GM12878 (cell line): ENCODE results near the gene SHQ1. TPM values are rescaled to one million over a fixed set of nuclear protein-coding genes. Genes with fewer than 3 reads are reported as not detected.

ENCODE experiments used
- ATAC-seq: fragments of 200-7000 bp; cut with Tn5 transposase; 3 replicates; pipeline ENCODE4 v1.9.1; 2020; ENCODE audit warnings: mild to moderate bottlenecking, moderate library complexity
- BruUV-seq: library from RNA; stranded (reverse); fragments of 400-500 nt; replicated peaks from 2 replicates; lab custom pipeline; 2021; lab: Mats Ljungman, UMichigan
- CTCF ChIA-PET: fragments of 300-600 bp; sonication (Branson Sonifier 250); formaldehyde crosslinking; extraction: SDS; loops from one replicate; lab custom pipeline; 2021; ENCODE audit warnings: inconsistent platforms; lab: Yijun Ruan, JAX
- POLR2A ChIA-PET: fragments of 350-600 bp; formaldehyde crosslinking; extraction: SDS; loops from one replicate; lab custom pipeline; 2021; ENCODE audit warnings: inconsistent platforms; lab: Charles Lee
- RAD21 ChIA-PET: fragments of 300-600 bp; sonication (Branson Sonifier 250); formaldehyde crosslinking; loops from one replicate; lab custom pipeline; 2023; ENCODE audit warnings: antibody characterized with exemption; ENCODE audit not compliant: unreplicated experiment; lab: Charles Lee
- SMC1A ChIA-PET: fragments of 300-600 bp; sonication (Branson Sonifier 250); formaldehyde crosslinking; loops from one replicate; lab custom pipeline; 2023; ENCODE audit not compliant: unreplicated experiment, uncharacterized antibody; lab: Charles Lee
- DNase-seq: peaks from one replicate; pipeline ENCODE4 v3.0.0-alpha.2; 2011; ENCODE audit warnings: low read depth, low spot score
- FAIRE-seq: peaks from 3 replicates; lab custom pipeline; 2011; peaks lifted over from hg19 to GRCh38; lab: Jason Lieb, UNC
- H2AFZ ChIP-seq: 2 replicates; pipeline ENCODE4 v1.6.0; 2011; ENCODE audit warnings: low read depth, low read length, control low read depth; ENCODE audit not compliant: control insufficient read depth
- H3K27ac ChIP-seq: 2 replicates; pipeline ENCODE4 v1.5.1; 2011; ENCODE audit warnings: control low read depth; ENCODE audit not compliant: control insufficient read depth, insufficient read depth
- H3K27me3 ChIP-seq, 2 experiments: replicated peaks in 1 of 2; 2 replicates each; pipeline versions ENCODE4 v1.6.0 to v1.6.1; 2011; ENCODE audit warnings: low read length in 1 of 2; ENCODE audit not compliant: control insufficient read depth in 2 of 2, insufficient read depth in 2 of 2
- H3K36me3 ChIP-seq, 2 experiments: 2 replicates each; pipeline ENCODE4 v1.5.1; 2011; ENCODE audit warnings: low read length in 1 of 2; ENCODE audit not compliant: control insufficient read depth in 2 of 2, insufficient read depth in 2 of 2
- H3K4me1 ChIP-seq: 2 replicates; pipeline ENCODE4 v1.6.1; 2011; ENCODE audit warnings: mild to moderate bottlenecking, low read length, moderate library complexity, mixed read lengths; ENCODE audit not compliant: control insufficient read depth, insufficient read depth
- H3K4me2 ChIP-seq: 2 replicates; pipeline ENCODE4 v1.6.0; 2011; ENCODE audit warnings: control low read depth; ENCODE audit not compliant: control insufficient read depth, insufficient read depth
- H3K4me3 ChIP-seq: fragments of 200-600 bp; sonication (generic); 2 replicates; pipeline ENCODE4 v1.5.1; 2016
- H3K79me2 ChIP-seq: 2 replicates; pipeline ENCODE4 v1.6.0; 2011; ENCODE audit warnings: low read length; ENCODE audit not compliant: control insufficient read depth, insufficient read depth
- H3K9ac ChIP-seq: 2 replicates; pipeline ENCODE4 v1.8.0; 2011; ENCODE audit warnings: low read length, control low read depth, mixed read lengths; ENCODE audit not compliant: control insufficient read depth, insufficient read depth
- H3K9me3 ChIP-seq: replicated peaks from 3 replicates; pipeline ENCODE4 v1.5.1; 2011; ENCODE audit warnings: mild to moderate bottlenecking, low read length; ENCODE audit not compliant: control insufficient read depth, insufficient read depth
- H4K20me1 ChIP-seq: 2 replicates; pipeline ENCODE4 v1.6.0; 2011; ENCODE audit not compliant: control insufficient read depth, insufficient read depth
- BCL3 ChIP-seq: IDR thresholded peaks from 2 replicates; pipeline ENCODE4 v1.6.1; 2011; ENCODE audit warnings: borderline replicate concordance, low read depth, mild to moderate bottlenecking, moderate library complexity, low read length; ENCODE audit not compliant: insufficient read depth, poor library complexity, severe bottlenecking
- IRF4 ChIP-seq: IDR thresholded peaks from 2 replicates; pipeline ENCODE4 v1.6.1; 2011; ENCODE audit warnings: low read depth, low read length
- NFYA ChIP-seq: IDR thresholded peaks from 2 replicates; pipeline ENCODE4 v1.6.1; 2011; ENCODE audit warnings: low read depth, mild to moderate bottlenecking, low read length, improper control_type of control experiment, borderline replicate concordance
- RBBP5 ChIP-seq: fragments of 200-600 bp; sonication (generic); conservative IDR thresholded peaks from 2 replicates; pipeline ENCODE4 v1.6.1; 2016
- YBX1 ChIP-seq: fragments of 450-650 bp; IDR thresholded peaks from 2 replicates; pipeline ENCODE4 v1.6.1; 2016; ENCODE audit warnings: antibody characterized with exemption
- ZNF384 ChIP-seq: IDR thresholded peaks from 2 replicates; pipeline ENCODE4 v1.6.1; 2012; ENCODE audit warnings: low read depth, mild to moderate bottlenecking, low read length, improper control_type of control experiment, borderline replicate concordance
- WGBS: methylation state at CpG from one replicate; pipeline ENCODE4 v1.1.6; 2016; ENCODE audit warnings: low lambda C conversion rate; ENCODE audit not compliant: insufficient replicate concordance, insufficient coverage; ENCODE audit errors: missing lambda C conversion rate; 5-methylcytosine and 5-hydroxymethylcytosine counted together
- in situ Hi-C: fragments of 300-500 bp; cut with MboI; formaldehyde crosslinking; loops from 9 replicates; pipeline ENCODE4 v1.14.3; 2018; ENCODE audit warnings: mixed read lengths
- intact Hi-C: fragments of 100-400 bp; cut with micrococcal nuclease; formaldehyde crosslinking; loops from one replicate; pipeline ENCODE4 v1.14.2; 2022; ENCODE audit not compliant: unreplicated experiment
- polyA plus RNA-seq, 11 experiments: library from polyadenylated mRNA; depleted of rRNA in 4 of 11; unstranded in 6 of 11; stranded (reverse) in 5 of 11; fragments of >200 nt; fragmentation: Nextera tagmentation in 4 of 11; fragmentation: Illumina TruSeq in 1 of 11; extraction: Ambion mirVana in 4 of 11; extraction: Trizol in 1 of 11; gene quantifications; 1 replicate in 1 of 11; 2 replicates in 10 of 11; pipeline versions ENCODE4 v1.2.1 to v1.2.3, GENCODE V29; 2011 to 2016; ENCODE audit warnings: inconsistent platforms in 2 of 11, missing spikeins in 2 of 11, low read depth in 1 of 11
- total RNA-seq, 4 experiments: library from RNA; depleted of rRNA in 3 of 4; stranded (reverse); fragments of >200 nt in 3 of 4; fragmentation: Illumina TruSeq in 1 of 4; extraction: Trizol in 1 of 4; gene quantifications; 2 replicates each; pipeline versions ENCODE4 v1.2.1 to v1.2.3, GENCODE V29; 2013 to 2021
- TF ChIP-seq, protein P1 (sequence below): IDR thresholded peaks from 2 replicates; pipeline ENCODE4 v1.6.1; 2012; ENCODE audit warnings: low read length, inconsistent platforms

Gene SHQ1
- total and polyA plus RNA-seq, 10 of the 15 experiments (the other 5 are each of a cell fraction or from before 2014, with no cell fraction given) = 12.6 to 51.7 (median 24.5) TPM

DNA sequence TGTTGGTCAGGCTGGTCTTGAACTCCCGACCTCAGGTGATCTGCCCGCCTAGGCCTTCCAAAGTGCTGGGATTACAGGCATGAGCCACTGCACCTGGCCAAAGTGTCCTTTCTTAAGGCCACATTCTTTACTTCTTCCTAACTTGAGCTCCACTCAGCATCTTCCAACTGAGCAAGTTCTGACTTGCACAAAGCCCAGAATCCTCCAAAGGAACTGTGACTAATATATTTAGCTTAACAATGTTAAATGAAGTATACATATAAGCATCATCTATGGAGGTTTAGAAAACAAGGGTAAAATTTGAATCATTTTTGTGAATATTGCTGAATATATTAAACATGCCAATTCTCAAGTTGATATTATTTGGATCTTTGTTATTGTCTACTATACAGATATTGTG is 93.7 kb downstream of the SHQ1 start:
- CTCF ChIA-PET = interaction anchor here (1.9 kb wide), 1 partner anchor 88 kb away, joined by 5 read pairs; no protein-coding TSS in a partner anchor
- H3K9me3 ChIP-seq = no peaks in the 10 kb centered on the region
- no peak overlapping the region for H3K4me2 ChIP-seq
- H3K79me2 ChIP-seq = no peaks in the 10 kb centered on the region
- SMC1A ChIA-PET = interaction anchor here (0.6 to 3.0 kb wide), 8 partner anchors 10 to 808 kb away, joined by 3 to 13 read pairs (median 4); no protein-coding TSS in a partner anchor
- FAIRE-seq (no peak), DNase-seq (no peak), ATAC-seq (no peak)
- RAD21 ChIA-PET = interaction anchor here (0.8 to 1.0 kb wide), 2 partner anchors 53 to 68 kb away, joined by 3 read pairs; no protein-coding TSS in a partner anchor
- POLR2A ChIA-PET = no interaction called here
- intact Hi-C loops = loop anchor here (10.0 kb wide), 1 partner anchor 320 kb away; no protein-coding TSS in a partner anchor
- no peak overlapping the region for H3K4me3 ChIP-seq
- H3K9ac ChIP-seq = no peak overlapping the region
- H2AFZ ChIP-seq = no peak overlapping the region
- H3K4me1 ChIP-seq = peaks cover 14% of the 10 kb centered on the region
- in situ Hi-C loops = no loop called here
- 100% methylated on average over 2 of the region's 2 CpGs for WGBS
- no peaks in the 10 kb centered on the region for H4K20me1 ChIP-seq
- H3K36me3 ChIP-seq = peaks cover 0 to 3% of the 10 kb centered on the region in 2 experiments; a peak in 2 of 4 replicates
- H3K27me3 ChIP-seq = no peaks in the 10 kb centered on the region
- no TSS peak for BruUV-seq
- no peak overlapping the region for H3K27ac ChIP-seq
- no peak for TF ChIP-seq YBX1
- no peak for TF ChIP-seq BCL3
- TF ChIP-seq RBBP5 = no peak
- no peak for TF ChIP-seq IRF4
- TF ChIP-seq, protein P1, sequence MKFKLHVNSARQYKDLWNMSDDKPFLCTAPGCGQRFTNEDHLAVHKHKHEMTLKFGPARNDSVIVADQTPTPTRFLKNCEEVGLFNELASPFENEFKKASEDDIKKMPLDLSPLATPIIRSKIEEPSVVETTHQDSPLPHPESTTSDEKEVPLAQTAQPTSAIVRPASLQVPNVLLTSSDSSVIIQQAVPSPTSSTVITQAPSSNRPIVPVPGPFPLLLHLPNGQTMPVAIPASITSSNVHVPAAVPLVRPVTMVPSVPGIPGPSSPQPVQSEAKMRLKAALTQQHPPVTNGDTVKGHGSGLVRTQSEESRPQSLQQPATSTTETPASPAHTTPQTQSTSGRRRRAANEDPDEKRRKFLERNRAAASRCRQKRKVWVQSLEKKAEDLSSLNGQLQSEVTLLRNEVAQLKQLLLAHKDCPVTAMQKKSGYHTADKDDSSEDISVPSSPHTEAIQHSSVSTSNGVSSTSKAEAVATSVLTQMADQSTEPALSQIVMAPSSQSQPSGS = no peak
- TF ChIP-seq NFYA = no peak
- TF ChIP-seq ZNF384 = no peak
